Activated B cell treated with CpG ODN at 0.5 μM for 24 hours (primary cell): ENCODE data around the gene MYO18A. TPM values are rescaled to one million over a fixed set of nuclear protein-coding genes. Genes with fewer than 3 reads are reported as not detected.

Experiments used
- ATAC-seq: fragments of 200-7000 bp; cut with Tn5 transposase; one replicate; pipeline ENCODE4 v1.10.0; 2021; ENCODE audit warnings: low read depth, mild to moderate bottlenecking, moderate library complexity
- CTCF ChIA-PET: fragments of 350-600 bp; sonication (Branson Sonifier 250); formaldehyde crosslinking; loops from one replicate; lab custom pipeline; 2021; ENCODE audit warnings: antibody characterized with exemption; lab: Charles Lee
- POLR2A ChIA-PET: fragments of 350-600 bp; sonication (Branson Sonifier 250); formaldehyde crosslinking; loops from one replicate; lab custom pipeline; 2021; ENCODE audit warnings: antibody characterized with exemption; lab: Charles Lee
- DNase-seq: peaks from one replicate; pipeline ENCODE4 v3.0.0; 2022
- H3K27ac Mint-ChIP-seq: one replicate; pipeline ENCODE4 v1.8.0; 2020; ENCODE audit warnings: mixed read lengths
- H3K27me3 Mint-ChIP-seq: one replicate; pipeline ENCODE4 v1.8.0; 2021; ENCODE audit warnings: mixed read lengths
- H3K36me3 Mint-ChIP-seq: one replicate; pipeline ENCODE4 v1.8.0; 2021; ENCODE audit warnings: low read depth, mixed read lengths
- H3K4me1 Mint-ChIP-seq: one replicate; pipeline ENCODE4 v1.8.0; 2021; ENCODE audit warnings: mixed read lengths
- H3K4me3 Mint-ChIP-seq: one replicate; pipeline ENCODE4 v1.8.0; 2020; ENCODE audit warnings: mild to moderate bottlenecking, mixed read lengths
- H3K9me3 Mint-ChIP-seq: one replicate; pipeline ENCODE4 v1.8.0; 2020; ENCODE audit warnings: mixed read lengths
- CTCF ChIP-seq: fragments of 200-600 bp; IDR thresholded peaks from one replicate; pipeline ENCODE4 v1.8.0; 2022; ENCODE audit warnings: antibody characterized with exemption, mild to moderate bottlenecking
- intact Hi-C: fragments of 100-400 bp; cut with micrococcal nuclease; formaldehyde crosslinking; loops from one replicate; pipeline ENCODE4 v1.15.1; 2024
- total RNA-seq: library from RNA; stranded (reverse); gene quantifications from 2 replicates; pipeline ENCODE4 v1.2.3, GENCODE V29; 2022

Gene MYO18A
- total RNA-seq, 1 donor from 2014 or later: 79.8 TPM

DNA sequence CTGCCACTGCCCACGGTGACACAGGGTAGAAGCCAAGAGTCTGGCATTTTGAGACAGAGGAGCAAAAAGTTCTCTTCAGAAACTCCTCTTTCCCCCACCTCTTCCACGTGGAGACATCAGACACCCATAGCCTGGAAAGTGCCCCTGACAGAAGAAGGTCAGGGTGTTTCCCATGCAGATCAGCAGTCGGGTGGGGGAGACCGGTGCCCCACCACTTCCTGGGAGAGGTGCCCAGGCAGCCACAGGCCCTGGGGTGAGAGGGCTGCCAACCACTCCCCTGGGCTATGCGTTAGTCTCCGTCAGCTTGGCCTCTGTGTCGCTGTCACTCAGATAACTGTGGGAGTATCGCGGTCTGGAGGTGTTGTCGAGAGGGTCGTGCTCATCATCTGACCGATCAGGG, 105.7 kb downstream of the MYO18A start:
- no peak for TF ChIP-seq CTCF
- H3K27ac Mint-ChIP-seq: no peak overlapping the region
- H3K36me3 Mint-ChIP-seq: peaks cover 33% of the 10 kb centered on the region
- CTCF ChIA-PET: interaction anchor here (1.5 kb wide), 1 partner anchor 109 kb away, joined by 5 read pairs; no protein-coding TSS in a partner anchor
- H3K27me3 Mint-ChIP-seq: no peaks in the 10 kb centered on the region
- ATAC-seq: no peak
- POLR2A ChIA-PET: no interaction called here
- intact Hi-C loops: no loop called here
- H3K9me3 Mint-ChIP-seq: no peaks in the 10 kb centered on the region
- no peak for DNase-seq
- no peaks in the 10 kb centered on the region for H3K4me1 Mint-ChIP-seq
- no peak overlapping the region for H3K4me3 Mint-ChIP-seq

DNA sequence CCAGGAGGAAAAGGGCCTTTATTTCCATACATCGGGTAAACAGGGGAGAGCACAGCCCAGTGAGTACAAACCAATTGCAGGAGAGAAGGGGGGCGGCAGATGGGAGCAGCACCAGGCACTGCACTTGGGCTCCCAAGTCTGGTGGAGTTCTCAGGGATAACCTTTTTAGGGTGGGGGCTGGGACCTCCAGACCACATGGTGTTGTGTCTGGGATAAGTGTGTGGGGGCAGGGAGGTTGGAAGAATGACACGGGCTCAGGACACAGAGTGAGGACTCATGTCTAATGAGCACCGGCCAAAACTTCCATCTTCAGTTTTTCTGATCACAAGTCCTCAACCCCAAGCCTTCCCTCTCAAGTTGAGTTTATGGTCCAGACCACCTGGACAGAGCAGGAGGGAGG, 106.7 kb downstream of the MYO18A start:
- DNase-seq (no peak), ATAC-seq (no peak)
- intact Hi-C loops: no loop called here
- ChIA-PET CTCF (no interaction called here), POLR2A (no interaction called here)
- no peaks in the 10 kb centered on the region for H3K4me1 Mint-ChIP-seq
- H3K36me3 Mint-ChIP-seq: peaks cover 26% of the 10 kb centered on the region
- H3K27me3 Mint-ChIP-seq: no peaks in the 10 kb centered on the region
- no peak overlapping the region for H3K4me3 Mint-ChIP-seq
- TF ChIP-seq CTCF: no peak
- H3K27ac Mint-ChIP-seq: no peak overlapping the region
- no peaks in the 10 kb centered on the region for H3K9me3 Mint-ChIP-seq

GRCh38 chr17:29073045-29073444, 107.2 kb downstream of the MYO18A start:
- TF ChIP-seq CTCF: no peak
- peaks cover 23% of the 10 kb centered on the region for H3K36me3 Mint-ChIP-seq
- DNase-seq: no peak
- H3K4me3 Mint-ChIP-seq: no peak overlapping the region
- CTCF ChIA-PET: no interaction called here
- no peak overlapping the region for H3K27ac Mint-ChIP-seq
- ATAC-seq: no peak
- intact Hi-C loops: no loop called here
- H3K9me3 Mint-ChIP-seq: no peaks in the 10 kb centered on the region
- H3K4me1 Mint-ChIP-seq: no peaks in the 10 kb centered on the region
- no peaks in the 10 kb centered on the region for H3K27me3 Mint-ChIP-seq
- POLR2A ChIA-PET: no interaction called here

DNA sequence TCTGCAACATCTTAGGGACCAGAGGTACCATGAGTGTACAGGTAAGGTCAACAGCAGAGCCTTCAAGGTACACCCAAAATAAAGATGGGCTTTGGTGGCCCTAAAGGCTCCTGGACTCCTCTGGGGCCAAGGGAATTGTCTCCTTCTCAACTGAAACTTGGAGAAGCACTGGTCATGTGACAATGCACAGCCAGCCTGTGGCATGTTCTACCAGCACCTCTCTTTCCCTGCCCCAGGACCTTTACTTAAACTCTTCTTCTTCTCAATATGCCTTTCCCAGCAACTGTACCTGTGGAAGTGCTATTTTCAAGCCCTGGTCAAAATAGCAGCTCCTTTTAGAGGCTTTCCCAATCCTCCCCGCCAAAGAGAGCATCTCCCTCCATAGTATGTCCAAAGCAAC, 108.9 kb downstream of the MYO18A start:
- no peak for ATAC-seq
- H3K9me3 Mint-ChIP-seq: no peaks in the 10 kb centered on the region
- DNase-seq: no peak
- intact Hi-C loops: no loop called here
- ChIA-PET CTCF (no interaction called here), POLR2A (no interaction called here)
- H3K27me3 Mint-ChIP-seq: no peaks in the 10 kb centered on the region
- no peaks in the 10 kb centered on the region for H3K4me1 Mint-ChIP-seq
- H3K36me3 Mint-ChIP-seq: peaks cover 8% of the 10 kb centered on the region
- no peak overlapping the region for H3K4me3 Mint-ChIP-seq
- TF ChIP-seq CTCF: no peak
- no peak overlapping the region for H3K27ac Mint-ChIP-seq

DNA sequence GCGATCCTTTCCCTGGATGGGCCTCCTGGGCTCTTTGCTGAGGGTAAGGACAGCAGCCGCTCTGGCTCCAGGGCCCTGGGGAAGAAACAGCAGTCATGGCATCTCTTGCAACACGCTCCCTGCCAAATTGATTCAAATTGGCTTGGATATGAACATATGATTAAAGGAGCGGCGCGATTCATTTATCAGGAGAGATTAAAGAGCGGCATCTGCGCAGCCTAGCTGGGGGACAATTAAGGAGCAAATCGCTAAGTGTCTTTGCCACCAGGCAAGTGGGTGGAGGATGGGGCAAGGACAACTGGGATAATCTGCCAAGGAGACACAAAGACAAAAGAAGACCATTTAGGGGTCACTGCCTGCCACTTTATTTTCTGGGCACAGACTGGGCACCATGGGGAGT, 109.4 kb downstream of the MYO18A start:
- intact Hi-C loops: no loop called here
- no peak overlapping the region for H3K4me3 Mint-ChIP-seq
- peaks cover 5% of the 10 kb centered on the region for H3K36me3 Mint-ChIP-seq
- no peaks in the 10 kb centered on the region for H3K9me3 Mint-ChIP-seq
- H3K27me3 Mint-ChIP-seq: no peaks in the 10 kb centered on the region
- H3K27ac Mint-ChIP-seq: no peak overlapping the region
- ATAC-seq (no peak), DNase-seq (no peak)
- CTCF ChIA-PET: no interaction called here
- no peak for TF ChIP-seq CTCF
- H3K4me1 Mint-ChIP-seq: no peaks in the 10 kb centered on the region
- POLR2A ChIA-PET: no interaction called here
